BLaER1 (cell line): ENCODE data around the gene SV2B.
"Not testable (repeated sequence)": the region's sequence is repeated elsewhere in the genome, so short reads cannot be mapped to it uniquely, and the experiment has no call there.

Source experiments
- H3K27ac ChIP-seq: shearing (Covaris generic); formaldehyde crosslinking; 2 replicates; pipeline ENCODE4 v1.8.1; 2022
- H3K27me3 ChIP-seq: shearing (Covaris generic); formaldehyde crosslinking; 2 replicates; pipeline ENCODE4 v1.8.1; 2022
- H3K36me3 ChIP-seq: shearing (Covaris generic); formaldehyde crosslinking; 2 replicates; pipeline ENCODE4 v1.8.1; 2022
- H3K4me1 ChIP-seq: shearing (Covaris generic); formaldehyde crosslinking; 2 replicates; pipeline ENCODE4 v1.8.1; 2022
- H3K4me2 ChIP-seq: shearing (Covaris generic); formaldehyde crosslinking; 2 replicates; pipeline ENCODE4 v1.8.1; 2022
- H3K4me3 ChIP-seq: shearing (Covaris generic); formaldehyde crosslinking; 2 replicates; pipeline ENCODE4 v1.8.1; 2022
- H3K9ac ChIP-seq: shearing (Covaris generic); formaldehyde crosslinking; 2 replicates; pipeline ENCODE4 v1.8.1; 2022
- H3K9me3 ChIP-seq: shearing (Covaris generic); formaldehyde crosslinking; 2 replicates; pipeline ENCODE4 v1.8.1; 2022
- H4K20me1 ChIP-seq: shearing (Covaris generic); formaldehyde crosslinking; 2 replicates; pipeline ENCODE4 v1.8.1; 2022
- Cebpa-rat ChIP-seq: shearing (Covaris generic); IDR thresholded peaks from 2 replicates; pipeline ENCODE4 v1.8.1; 2022

Gene SV2B

GRCh38 chr15:91068966-91069365, 31.1 kb upstream of the SV2B start:
- TF ChIP-seq Cebpa-rat = no peak
- Histone ChIP-seq H3K4me1 (no peaks in the 10 kb centered on the region), H4K20me1 (no peaks in the 10 kb centered on the region), H3K36me3 (no peaks in the 10 kb centered on the region), H3K4me3 (no peak overlapping the region), H3K27ac (no peak overlapping the region), H3K9ac (no peak overlapping the region), H3K27me3 (no peaks in the 10 kb centered on the region), H3K4me2 (no peak overlapping the region), H3K9me3 (peaks cover 7% of the 10 kb centered on the region; the same call in 1 of the 2 replicates)

DNA sequence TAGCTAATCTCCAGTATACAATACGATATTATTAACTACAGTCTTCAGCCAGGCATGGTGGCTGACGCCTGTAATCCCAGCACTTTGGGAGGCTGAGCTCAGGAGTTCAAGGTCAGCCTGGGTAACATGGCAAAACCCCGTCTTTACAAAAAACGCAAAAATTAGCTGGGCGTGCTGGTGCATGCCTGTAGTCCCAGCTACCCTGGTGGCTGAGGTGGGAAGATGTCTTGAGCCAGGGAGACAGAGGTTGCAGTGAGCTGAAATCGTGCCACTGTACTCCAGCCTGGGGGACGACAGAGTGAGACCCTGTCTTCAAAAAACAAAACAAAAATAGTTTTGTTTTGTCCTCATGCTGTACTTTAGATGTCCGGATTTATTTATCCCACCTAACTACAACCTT, 29.2 kb upstream of the SV2B start:
- H3K36me3 ChIP-seq = no peaks in the 10 kb centered on the region
- no peak overlapping the region for H3K27ac ChIP-seq
- H3K9ac ChIP-seq = no peak overlapping the region
- no peaks in the 10 kb centered on the region for H3K9me3 ChIP-seq
- no peaks in the 10 kb centered on the region for H4K20me1 ChIP-seq
- no peak for TF ChIP-seq Cebpa-rat
- no peaks in the 10 kb centered on the region for H3K4me1 ChIP-seq
- no peaks in the 10 kb centered on the region for H3K27me3 ChIP-seq
- no peak overlapping the region for H3K4me2 ChIP-seq
- H3K4me3 ChIP-seq = no peak overlapping the region

DNA sequence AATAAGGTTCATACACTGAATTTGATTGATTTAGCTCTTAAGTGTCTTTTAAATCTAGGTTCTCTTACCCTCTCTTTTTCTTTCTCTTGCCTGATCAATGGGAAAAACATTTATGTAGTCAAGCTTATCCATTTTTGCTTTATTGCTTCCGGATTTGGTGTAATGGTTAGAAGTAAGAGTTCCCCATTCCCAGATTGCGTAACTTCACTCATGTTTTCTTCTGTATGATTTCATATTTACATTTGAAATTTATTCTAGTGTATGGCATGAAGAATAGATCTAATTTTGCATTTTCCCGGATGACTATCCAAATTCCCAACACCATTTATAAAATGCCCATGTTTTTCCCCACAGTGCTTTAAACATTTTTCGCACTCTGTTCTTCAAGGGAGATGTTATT, 27.9 kb upstream of the SV2B start:
- Histone ChIP-seq H3K27ac (no peak overlapping the region), H3K27me3 (no peaks in the 10 kb centered on the region), H3K4me1 (no peaks in the 10 kb centered on the region), H3K4me3 (no peak overlapping the region), H3K9ac (no peak overlapping the region), H3K9me3 (no peaks in the 10 kb centered on the region), H4K20me1 (no peaks in the 10 kb centered on the region), H3K4me2 (no peak overlapping the region), H3K36me3 (no peaks in the 10 kb centered on the region)
- peak; percentile 64; the same call in 1 of the 2 replicates for TF ChIP-seq Cebpa-rat

DNA sequence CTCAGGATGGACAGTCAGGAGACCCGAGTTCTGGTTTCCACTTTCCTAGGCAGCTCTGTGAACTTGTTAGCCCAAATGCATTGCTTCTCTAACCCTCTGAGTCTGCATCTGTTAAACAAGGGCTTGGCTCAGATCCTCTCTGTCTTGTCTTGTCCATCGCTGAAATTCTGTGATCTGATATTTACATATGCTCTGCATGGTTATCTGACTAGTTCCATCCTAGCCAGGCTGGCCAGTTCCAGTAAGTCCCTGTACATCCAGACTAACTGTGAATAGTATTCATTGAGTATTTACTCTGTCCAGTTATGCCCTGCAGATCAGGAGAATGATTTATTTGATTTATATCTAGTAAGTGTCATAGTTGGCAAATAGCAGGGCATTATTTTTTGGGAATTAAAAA, 27.0 kb upstream of the SV2B start:
- Histone ChIP-seq H3K27me3 (no peaks in the 10 kb centered on the region), H3K4me2 (no peak overlapping the region), H3K9ac (no peak overlapping the region), H3K9me3 (no peaks in the 10 kb centered on the region), H3K4me3 (no peak overlapping the region), H3K4me1 (no peaks in the 10 kb centered on the region), H4K20me1 (no peaks in the 10 kb centered on the region), H3K27ac (no peak overlapping the region), H3K36me3 (no peaks in the 10 kb centered on the region)
- TF ChIP-seq Cebpa-rat = no peak

DNA sequence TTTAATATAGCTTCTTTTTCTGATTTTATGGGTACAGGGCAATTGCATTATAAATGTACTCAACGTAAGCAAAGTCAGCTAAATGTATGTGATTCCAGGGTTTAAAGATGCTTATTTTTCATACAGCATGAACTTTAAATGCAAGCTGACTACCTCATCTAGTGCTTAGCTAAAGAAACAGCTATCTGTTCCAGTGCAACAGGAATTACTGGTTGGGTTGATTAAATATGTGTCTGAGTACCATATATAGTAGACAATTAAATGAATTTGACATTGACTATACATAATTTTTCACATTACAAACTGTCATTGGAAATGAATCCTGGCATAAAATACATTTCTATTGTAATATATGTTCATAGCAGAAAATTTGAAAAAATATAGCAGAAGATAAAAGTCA, 26.3 kb upstream of the SV2B start:
- Histone ChIP-seq H3K27me3 (no peaks in the 10 kb centered on the region), H3K36me3 (no peaks in the 10 kb centered on the region), H3K4me1 (no peaks in the 10 kb centered on the region), H4K20me1 (no peaks in the 10 kb centered on the region), H3K4me2 (no peak overlapping the region), H3K27ac (no peak overlapping the region), H3K4me3 (no peak overlapping the region), H3K9ac (no peak overlapping the region), H3K9me3 (no peaks in the 10 kb centered on the region)
- no peak for TF ChIP-seq Cebpa-rat

DNA sequence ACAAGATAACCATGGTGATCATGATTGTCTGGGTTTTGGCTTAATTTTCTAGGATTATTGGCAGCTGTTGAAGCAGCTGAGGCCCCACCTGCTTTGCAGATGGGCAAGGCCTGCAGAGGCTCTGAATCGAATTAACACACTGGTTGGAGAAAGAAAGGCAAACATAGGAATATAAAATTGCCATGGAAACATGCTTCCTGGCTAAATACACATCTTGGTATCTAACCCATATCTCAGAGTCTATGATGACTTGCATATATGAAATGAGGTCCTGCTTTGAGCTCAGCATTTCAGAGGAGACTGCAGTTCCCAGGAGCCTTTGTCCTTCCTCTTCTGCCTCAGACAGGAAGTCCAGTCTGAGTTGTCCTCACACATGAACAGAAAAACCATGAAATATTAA, 24.3 kb upstream of the SV2B start:
- no peak overlapping the region for H3K27ac ChIP-seq
- no peak overlapping the region for H3K9ac ChIP-seq
- TF ChIP-seq Cebpa-rat = no peak

DNA sequence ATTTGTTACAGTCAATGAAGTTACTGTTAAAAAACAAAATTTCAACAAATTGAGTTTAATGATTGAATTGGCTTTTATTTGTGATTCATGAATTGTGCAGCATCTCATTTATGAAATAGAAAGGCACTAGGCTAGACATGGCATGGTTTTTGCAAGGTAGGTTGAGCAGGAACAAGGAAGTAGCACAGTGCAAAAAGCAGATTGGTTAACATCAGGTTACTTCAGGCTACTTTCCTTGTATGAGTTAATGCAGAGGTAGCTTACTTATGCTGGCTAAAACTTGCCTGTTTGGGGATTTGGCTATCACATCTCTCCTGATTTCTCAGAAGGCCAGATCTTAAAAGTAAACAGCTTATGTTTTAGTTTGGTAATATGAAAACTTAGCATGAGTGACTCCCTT, 23.0 kb upstream of the SV2B start:
- H3K4me2 ChIP-seq = no peak overlapping the region
- H3K4me3 ChIP-seq = no peak overlapping the region
- H3K27me3 ChIP-seq = no peaks in the 10 kb centered on the region
- no peak overlapping the region for H3K27ac ChIP-seq
- TF ChIP-seq Cebpa-rat = no peak
- no peaks in the 10 kb centered on the region for H4K20me1 ChIP-seq
- no peak overlapping the region for H3K9ac ChIP-seq
- H3K9me3 ChIP-seq = peaks cover 15% of the 10 kb centered on the region
- no peaks in the 10 kb centered on the region for H3K4me1 ChIP-seq
- H3K36me3 ChIP-seq = no peaks in the 10 kb centered on the region

More for the DNA sequence above, 24.3 kb upstream of the SV2B start:
- H3K4me1 ChIP-seq = no peaks in the 10 kb centered on the region
- H3K36me3 ChIP-seq = no peaks in the 10 kb centered on the region
- no peak overlapping the region for H3K4me3 ChIP-seq
- H4K20me1 ChIP-seq = no peaks in the 10 kb centered on the region
- H3K9me3 ChIP-seq = peaks cover 11% of the 10 kb centered on the region
- no peak overlapping the region for H3K4me2 ChIP-seq
- no peaks in the 10 kb centered on the region for H3K27me3 ChIP-seq

GRCh38 chr15:91093866-91094265, 6.2 kb upstream of the SV2B start:
- not testable (repeated sequence) for H3K27ac ChIP-seq, H4K20me1 ChIP-seq, H3K36me3 ChIP-seq, H3K9ac ChIP-seq, H3K4me1 ChIP-seq, H3K9me3 ChIP-seq, H3K4me3 ChIP-seq, H3K4me2 ChIP-seq
- peaks cover 16% of the 10 kb centered on the region for H3K27me3 ChIP-seq

GRCh38 chr15:91098451-91098850, 1.6 kb upstream of the SV2B start:
- Histone ChIP-seq H3K27me3 (peaks cover 56% of the 10 kb centered on the region), H3K27ac (no peak overlapping the region), H3K4me2 (no peak overlapping the region), H3K9ac (no peak overlapping the region), H3K4me1 (peaks cover 17% of the 10 kb centered on the region), H3K36me3 (no peaks in the 10 kb centered on the region), H4K20me1 (peaks cover 16% of the 10 kb centered on the region; the same call in 1 of the 2 replicates), H3K4me3 (no peak overlapping the region), H3K9me3 (peaks cover 7% of the 10 kb centered on the region; the same call in 1 of the 2 replicates)
- no peak for TF ChIP-seq Cebpa-rat

DNA sequence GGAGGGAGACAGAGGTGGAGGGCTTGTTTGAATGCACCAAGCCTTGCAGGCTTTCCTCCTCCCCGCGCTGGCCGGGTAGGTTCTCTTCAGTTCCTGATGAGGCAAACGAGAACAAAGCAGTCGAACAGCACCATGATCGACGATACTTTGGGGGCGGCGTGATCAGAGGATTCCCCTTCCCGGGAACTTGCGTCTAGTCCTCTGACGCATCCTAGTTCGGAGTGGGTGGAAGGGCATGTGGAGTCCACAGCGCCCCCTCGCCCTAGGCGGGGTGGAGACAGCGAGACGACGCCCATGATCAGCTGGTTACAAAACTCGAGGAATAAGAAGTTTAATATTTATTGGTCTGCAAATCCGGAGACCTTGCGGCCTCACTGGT, 452 bp upstream of the SV2B start:
- H3K9me3 ChIP-seq = peaks cover 7% of the 10 kb centered on the region; the same call in 1 of the 2 replicates
- peak overlapping the region; percentile 63 for H3K4me3 ChIP-seq
- H3K4me1 ChIP-seq = peaks cover 17% of the 10 kb centered on the region
- H3K27ac ChIP-seq = no peak overlapping the region
- H3K9ac ChIP-seq = no peak overlapping the region
- no peaks in the 10 kb centered on the region for H3K36me3 ChIP-seq
- H3K27me3 ChIP-seq = peaks cover 56% of the 10 kb centered on the region
- peak overlapping the region; percentile 89 for H3K4me2 ChIP-seq
- TF ChIP-seq Cebpa-rat = no peak
- peaks cover 16% of the 10 kb centered on the region; the same call in 1 of the 2 replicates for H4K20me1 ChIP-seq
